HEK293 (cell line): ENCODE data around the gene FAM120A.

Source experiments
- CTCF ChIP-seq: fragments of 450-650 bp; formaldehyde crosslinking; IDR thresholded peaks from 2 replicates; pipeline ENCODE4 v1.5.1; 2016; ENCODE audit warnings: missing biosample characterization, missing genetic modification characterization
- ZNF138 ChIP-seq: fragments of 450-650 bp; formaldehyde crosslinking; IDR thresholded peaks from 2 replicates; pipeline ENCODE4 v1.5.1; 2016; ENCODE audit warnings: missing biosample characterization, missing genetic modification characterization, borderline replicate concordance
- ZNF311 ChIP-seq: fragments of 450-650 bp; formaldehyde crosslinking; IDR thresholded peaks from 2 replicates; pipeline ENCODE4 v1.5.1; 2017; ENCODE audit warnings: missing biosample characterization, missing genetic modification characterization, borderline replicate concordance
- ZSCAN5A ChIP-seq: fragments of 450-650 bp; formaldehyde crosslinking; IDR thresholded peaks from 2 replicates; pipeline ENCODE4 v1.5.1; 2016; ENCODE audit warnings: missing biosample characterization, missing genetic modification characterization

GRCh38 chr9:93543117-93543516 is 91.6 kb downstream of the FAM120A start:
- TF ChIP-seq ZSCAN5A (no peak), CTCF (no peak), ZNF311 (no peak), ZNF138 (tag by site-specific recombination) (no peak)
